ENCODE measurements around the gene MS4A12. TPM values are rescaled to one million over a fixed set of nuclear protein-coding genes. Genes with fewer than 3 reads are reported as not detected.

MS4A12 gene
- total RNA-seq, 2 donors from 2014 or later, result not detected

DNA sequence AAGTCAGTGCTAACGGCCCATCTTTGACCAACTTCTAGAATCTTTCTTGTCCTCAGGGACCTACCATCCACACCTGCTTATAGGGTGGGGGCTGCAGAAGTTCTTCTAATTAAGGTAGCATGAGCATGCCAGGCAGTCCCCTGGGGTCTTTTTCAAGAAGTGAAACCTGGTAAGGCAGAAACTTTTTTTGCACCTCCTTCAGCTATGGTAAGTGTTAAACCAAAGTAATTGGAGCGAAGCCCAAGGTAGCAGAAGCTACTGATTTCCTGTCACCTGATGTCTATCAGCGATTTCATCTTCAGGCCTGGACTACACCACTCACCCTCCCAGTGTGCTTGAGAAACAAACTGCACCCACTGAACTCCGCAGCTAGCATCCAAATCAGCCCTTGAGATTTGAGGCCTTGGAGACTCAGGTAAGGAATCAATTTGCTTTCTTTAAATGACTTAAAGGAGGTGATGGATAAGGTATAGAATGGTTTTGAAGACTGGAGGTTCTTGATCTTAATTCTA is 37.0 kb upstream of the MS4A12 start, which contains the start of gene MS4A1:
TSS of gene MS4A1 (plus strand) at position 317 of the 512 bp plus-strand sequence. CDS start 6,528 bp downstream, outside the sequence.
- no peak for ATAC-seq (ENCODE audit: insufficient number of reproducible peaks, low FRiP score, low read depth)
- no peak within 1 kb of the TSS for H3K4me3 ChIP-seq
- TF ChIP-seq, protein P1, sequence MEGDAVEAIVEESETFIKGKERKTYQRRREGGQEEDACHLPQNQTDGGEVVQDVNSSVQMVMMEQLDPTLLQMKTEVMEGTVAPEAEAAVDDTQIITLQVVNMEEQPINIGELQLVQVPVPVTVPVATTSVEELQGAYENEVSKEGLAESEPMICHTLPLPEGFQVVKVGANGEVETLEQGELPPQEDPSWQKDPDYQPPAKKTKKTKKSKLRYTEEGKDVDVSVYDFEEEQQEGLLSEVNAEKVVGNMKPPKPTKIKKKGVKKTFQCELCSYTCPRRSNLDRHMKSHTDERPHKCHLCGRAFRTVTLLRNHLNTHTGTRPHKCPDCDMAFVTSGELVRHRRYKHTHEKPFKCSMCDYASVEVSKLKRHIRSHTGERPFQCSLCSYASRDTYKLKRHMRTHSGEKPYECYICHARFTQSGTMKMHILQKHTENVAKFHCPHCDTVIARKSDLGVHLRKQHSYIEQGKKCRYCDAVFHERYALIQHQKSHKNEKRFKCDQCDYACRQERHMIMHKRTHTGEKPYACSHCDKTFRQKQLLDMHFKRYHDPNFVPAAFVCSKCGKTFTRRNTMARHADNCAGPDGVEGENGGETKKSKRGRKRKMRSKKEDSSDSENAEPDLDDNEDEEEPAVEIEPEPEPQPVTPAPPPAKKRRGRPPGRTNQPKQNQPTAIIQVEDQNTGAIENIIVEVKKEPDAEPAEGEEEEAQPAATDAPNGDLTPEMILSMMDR (IDR thresholded peaks at IDR 0.05), result no peak
- no peaks in the 10 kb centered on the region for H3K27me3 ChIP-seq (replicated peaks; ENCODE audit: insufficient read depth)
- no peak within 1 kb of the TSS for H3K27ac ChIP-seq
- H3K36me3 ChIP-seq, result no peaks in the 10 kb centered on the region
- DNase-seq (ENCODE audit: low spot score), result no peak
- H3K4me1 ChIP-seq (ENCODE audit: control insufficient read depth in 1 of 2, low read depth in 2 of 2), result no peaks in the 10 kb centered on the region
- no peaks in the 10 kb centered on the region for H3K9me3 ChIP-seq

DNA sequence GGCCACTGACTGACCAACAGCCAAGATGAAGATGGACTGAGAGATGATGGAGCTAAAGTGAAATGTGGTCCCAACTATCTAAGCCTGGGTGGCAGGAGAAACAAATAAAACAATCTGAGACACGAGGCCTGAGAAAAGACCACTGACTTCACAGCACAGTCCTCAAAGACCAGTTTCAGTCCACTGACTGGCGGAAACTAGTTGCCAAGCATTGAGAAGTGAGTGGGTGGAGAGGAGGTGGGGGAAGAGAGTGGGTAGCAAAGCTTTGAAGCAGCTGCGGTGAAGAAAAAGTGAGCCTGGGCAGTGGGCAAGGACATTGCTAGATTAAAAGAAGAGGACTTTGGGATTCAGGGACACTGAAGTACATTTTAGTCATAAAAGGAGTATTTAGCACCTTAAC is 35.0 kb upstream of the MS4A12 start:
- DNase-seq (ENCODE audit: low spot score) (no peak), ATAC-seq (ENCODE audit: insufficient number of reproducible peaks, low FRiP score, low read depth) (no peak)
- Histone ChIP-seq H3K4me3 (no peak overlapping the region), H3K4me1 (ENCODE audit: control insufficient read depth in 1 of 2, low read depth in 2 of 2) (no peaks in the 10 kb centered on the region), H3K27me3 (replicated peaks; ENCODE audit: insufficient read depth) (no peaks in the 10 kb centered on the region), H3K36me3 (no peaks in the 10 kb centered on the region), H3K27ac (no peak overlapping the region), H3K9me3 (no peaks in the 10 kb centered on the region)
- TF ChIP-seq, protein P1 (IDR thresholded peaks at IDR 0.05), result no peak

DNA sequence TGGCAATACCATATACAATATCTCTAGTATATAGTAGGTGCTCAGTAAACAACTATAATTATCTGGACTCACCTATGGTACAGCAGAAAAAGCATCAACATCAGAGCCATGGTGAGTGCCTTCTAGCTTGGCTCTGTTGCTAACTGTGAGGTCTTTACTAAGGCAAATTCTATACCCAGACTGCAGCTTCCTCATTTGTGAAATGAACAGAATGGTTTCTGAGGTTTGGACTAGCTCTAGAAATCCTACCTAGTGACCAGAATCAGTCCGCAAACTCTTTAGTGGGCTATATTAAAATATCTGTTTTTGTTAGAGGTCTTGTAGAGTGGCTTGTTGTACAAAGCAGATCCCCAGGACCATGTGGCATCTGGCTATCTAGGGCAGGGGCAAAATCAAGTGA is 33.2 kb upstream of the MS4A12 start:
- TF ChIP-seq, protein P1 (IDR thresholded peaks at IDR 0.05), result no peak

DNA sequence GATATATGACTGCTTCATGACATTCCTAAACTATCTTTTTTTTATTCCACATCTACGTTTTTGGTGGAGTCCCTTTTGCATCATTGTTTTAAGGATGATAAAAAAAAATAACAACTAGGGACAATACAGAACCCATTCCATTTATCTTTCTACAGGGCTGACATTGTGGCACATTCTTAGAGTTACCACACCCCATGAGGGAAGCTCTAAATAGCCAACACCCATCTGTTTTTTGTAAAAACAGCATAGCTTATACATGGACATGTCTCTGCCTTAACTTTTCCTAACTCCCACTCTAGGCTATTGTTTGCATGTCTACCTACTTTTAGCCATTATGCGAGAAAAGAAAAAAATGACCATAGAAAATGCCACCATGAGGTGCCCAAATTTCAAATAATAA is 23.7 kb upstream of the MS4A12 start:
- TF ChIP-seq, protein P1 (IDR thresholded peaks at IDR 0.05), result no peak
- Histone ChIP-seq H3K4me1 (ENCODE audit: control insufficient read depth in 1 of 2, low read depth in 2 of 2) (no peaks in the 10 kb centered on the region), H3K27me3 (replicated peaks; ENCODE audit: insufficient read depth) (no peaks in the 10 kb centered on the region), H3K27ac (no peak overlapping the region), H3K9me3 (no peaks in the 10 kb centered on the region), H3K4me3 (no peak overlapping the region), H3K36me3 (no peaks in the 10 kb centered on the region)
- DNase-seq (ENCODE audit: low spot score) (no peak), ATAC-seq (ENCODE audit: insufficient number of reproducible peaks, low FRiP score, low read depth) (no peak)

More for the DNA sequence above, 33.2 kb upstream of the MS4A12 start:
- ATAC-seq (ENCODE audit: insufficient number of reproducible peaks, low FRiP score, low read depth), result no peak
- no peaks in the 10 kb centered on the region for H3K9me3 ChIP-seq
- H3K27me3 ChIP-seq (replicated peaks; ENCODE audit: insufficient read depth), result no peaks in the 10 kb centered on the region
- no peak overlapping the region for H3K4me3 ChIP-seq
- no peak overlapping the region for H3K27ac ChIP-seq
- DNase-seq (ENCODE audit: low spot score), result no peak
- H3K36me3 ChIP-seq, result no peaks in the 10 kb centered on the region
- no peaks in the 10 kb centered on the region for H3K4me1 ChIP-seq (ENCODE audit: control insufficient read depth in 1 of 2, low read depth in 2 of 2)

DNA sequence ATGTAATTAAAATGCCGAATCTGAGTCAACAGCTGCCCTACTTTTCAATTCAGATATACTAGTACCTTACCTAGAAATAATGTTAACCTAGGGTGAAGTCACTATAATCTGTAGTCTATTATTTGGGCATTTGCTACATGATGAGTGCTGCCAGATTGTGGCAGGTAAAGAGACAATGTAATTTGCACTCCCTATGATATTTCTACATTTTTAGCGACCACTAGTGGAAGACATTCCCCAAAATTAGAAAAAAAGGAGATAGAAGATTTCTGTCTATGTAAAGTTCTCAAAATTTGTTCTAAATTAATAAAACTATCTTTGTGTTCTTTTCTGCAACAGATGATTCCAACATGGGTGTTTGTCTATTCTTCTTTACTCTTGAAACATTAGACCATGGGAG is 22.9 kb upstream of the MS4A12 start:
- no peaks in the 10 kb centered on the region for H3K4me1 ChIP-seq (ENCODE audit: control insufficient read depth in 1 of 2, low read depth in 2 of 2)
- ATAC-seq (ENCODE audit: insufficient number of reproducible peaks, low FRiP score, low read depth), result no peak
- no peak overlapping the region for H3K27ac ChIP-seq
- H3K4me3 ChIP-seq, result no peak overlapping the region
- DNase-seq (ENCODE audit: low spot score), result no peak
- no peaks in the 10 kb centered on the region for H3K36me3 ChIP-seq
- H3K27me3 ChIP-seq (replicated peaks; ENCODE audit: insufficient read depth), result no peaks in the 10 kb centered on the region
- TF ChIP-seq, protein P1 (IDR thresholded peaks at IDR 0.05), result no peak
- no peaks in the 10 kb centered on the region for H3K9me3 ChIP-seq

Data from thoracic aorta (tissue), 2 donors.